Measurements from ENCODE around the gene SERINC4. TPM values are rescaled to one million over a fixed set of nuclear protein-coding genes. Genes with fewer than 3 reads are reported as not detected.

SERINC4 gene
- total and polyA plus RNA-seq, 7 experiments from 2014 or later, result 0.13 to 8.8 (median 0.46) TPM; not detected in 1

DNA sequence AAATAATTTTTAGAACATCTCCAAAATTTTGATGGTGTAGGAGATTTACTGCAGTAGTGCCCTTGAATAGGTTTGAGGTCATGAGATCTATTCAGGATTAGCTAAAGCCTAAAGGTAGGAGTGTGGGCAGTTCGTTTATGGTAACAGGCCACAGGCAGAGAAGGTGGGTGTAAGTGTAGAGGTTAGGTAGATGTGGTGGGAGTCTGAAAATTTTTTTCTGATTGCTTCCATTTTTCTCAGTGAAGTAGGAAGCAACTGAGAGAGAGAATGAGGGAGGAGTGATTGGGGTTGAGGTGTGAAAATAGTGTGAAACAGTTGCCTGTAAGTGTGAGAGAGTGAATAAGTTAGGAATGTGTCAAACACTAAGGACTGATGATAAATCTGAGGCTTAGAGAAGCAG lies 21.0 kb downstream of the SERINC4 start:
- ATAC-seq, result no peak
- Mint-ChIP-seq H3K27ac (peak overlapping the region in 6 of 9 donors; percentile 14 to 92 (median 55)), H3K4me3 (peak overlapping the region in 1 of 10 donors; percentile 18), H3K9me3 (no peaks in the 10 kb centered on the region), H3K27me3 (peaks cover 0 to 13% (median 0%) of the 10 kb centered on the region in 5 donors), H3K4me1 (peaks cover 5 to 23% (median 11%) of the 10 kb centered on the region in 7 donors), H3K36me3 (peaks cover 0 to 1% (median 0%) of the 10 kb centered on the region in 5 donors)
- CTCF ChIA-PET, result interaction anchor here (1.6 kb wide), 1 partner anchor 11 kb away, joined by 3 read pairs; no protein-coding TSS in a partner anchor
- no peaks in the 10 kb centered on the region for H3K9me3 ChIP-seq (ENCODE audit: control insufficient read depth in 2 of 3, low read length in 3 of 3)
- H3K36me3 ChIP-seq (ENCODE audit: control insufficient read depth in 2 of 3, insufficient read depth in 3 of 3, low read length in 3 of 3), result no peaks in the 10 kb centered on the region
- peaks cover 0 to 9% of the 10 kb centered on the region in 2 donors for H3K4me1 ChIP-seq (ENCODE audit: control insufficient read depth in 2 of 2, insufficient read depth in 2 of 2, low read length in 2 of 2)
- H3K27ac ChIP-seq (ENCODE audit: low read depth, low read length), result no peak overlapping the region
- no peak for DNase-seq
- H3K4me3 ChIP-seq (ENCODE audit: low read length), result no peak overlapping the region
- POLR2A ChIA-PET, result interaction anchor here (0.6 to 4.9 kb wide), 2 partner anchors 13 to 17 kb away, joined by 4 to 28 read pairs; partner anchors contain the start of gene SERF2
- no peaks in the 10 kb centered on the region for H3K27me3 ChIP-seq (ENCODE audit: control insufficient read depth in 2 of 2, insufficient read depth in 2 of 2, low read length in 2 of 2)
- intact Hi-C loops (cut with micrococcal nuclease), result no loop called here

DNA sequence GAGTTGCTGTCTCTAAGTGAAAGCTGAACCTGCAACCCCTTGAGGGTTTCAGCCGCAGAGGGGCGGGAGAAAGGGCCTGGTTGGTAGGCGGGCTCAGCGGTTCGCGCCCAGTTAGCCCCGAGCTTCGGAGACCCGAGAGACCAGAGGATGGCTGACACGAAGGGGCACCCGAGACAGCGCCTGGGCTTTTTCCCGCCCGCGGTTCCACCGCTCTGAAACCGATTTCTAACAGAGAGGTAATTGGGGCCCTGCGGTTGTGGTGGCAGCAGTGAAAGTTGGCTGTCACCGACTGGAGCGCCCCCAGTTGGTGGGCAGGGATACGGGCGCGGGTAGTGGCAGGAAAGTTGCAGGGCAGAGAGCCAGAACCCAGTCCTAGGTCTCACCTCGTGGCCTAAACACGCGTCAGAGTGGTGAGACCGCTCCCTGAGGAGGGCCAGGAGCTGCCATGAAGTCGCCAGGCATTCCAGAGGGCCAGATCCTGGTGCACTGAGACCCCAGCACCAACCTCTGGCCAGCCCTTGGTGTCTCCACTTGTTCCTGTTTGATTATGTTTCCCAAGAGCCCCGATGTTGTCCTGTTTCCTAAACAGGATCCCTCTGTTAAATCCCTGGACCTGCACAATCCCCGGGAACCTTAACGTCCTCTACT lies 22.6 kb downstream of the SERINC4 start:
- peak overlapping the region; percentile 100 for H3K4me3 ChIP-seq (ENCODE audit: low read length)
- H3K4me1 ChIP-seq (ENCODE audit: control insufficient read depth in 2 of 2, insufficient read depth in 2 of 2, low read length in 2 of 2), result peaks cover 0 to 9% of the 10 kb centered on the region in 2 donors
- H3K4me3 Mint-ChIP-seq, result peak overlapping the region; percentile 89 to 97 (median 94)
- H3K27ac Mint-ChIP-seq, result peak overlapping the region; percentile 87 to 97 (median 95)
- H3K27me3 ChIP-seq (ENCODE audit: control insufficient read depth in 2 of 2, insufficient read depth in 2 of 2, low read length in 2 of 2), result no peaks in the 10 kb centered on the region
- H3K9me3 Mint-ChIP-seq, result no peaks in the 10 kb centered on the region
- peaks cover 0 to 5% (median 2%) of the 10 kb centered on the region in 5 donors for H3K36me3 Mint-ChIP-seq
- ChIA-PET CTCF (interaction anchor here (0.6 to 1.7 kb wide), 6 partner anchors 14 to 51 kb away, joined by 3 to 6 read pairs (median 4); partner anchors contain the start of genes HYPK, SERF2 and SERINC4), POLR2A (interaction anchor here (0.8 to 4.9 kb wide), 13 partner anchors 9 to 50 kb away, joined by 3 to 28 read pairs (median 7); partner anchors contain the start of genes HYPK, MFAP1, PDIA3 and SERF2)
- no peaks in the 10 kb centered on the region for H3K9me3 ChIP-seq (ENCODE audit: control insufficient read depth in 2 of 3, low read length in 3 of 3)
- ATAC-seq, result peak; percentile 83
- peaks cover 0 to 13% (median 0%) of the 10 kb centered on the region in 5 donors for H3K27me3 Mint-ChIP-seq
- peak overlapping the region; percentile 77 for H3K27ac ChIP-seq (ENCODE audit: low read depth, low read length)
- H3K36me3 ChIP-seq (ENCODE audit: control insufficient read depth in 2 of 3, insufficient read depth in 3 of 3, low read length in 3 of 3), result peaks cover 0 to 8% (median 0%) of the 10 kb centered on the region in 3 experiments
- peaks cover 5 to 23% (median 11%) of the 10 kb centered on the region in 7 donors for H3K4me1 Mint-ChIP-seq
- peak; percentile 69 to 87 (median 86) for DNase-seq
- intact Hi-C loops (cut with micrococcal nuclease), result loop anchor here (1.0 to 2.0 kb wide), 7 partner anchors 8 to 47 kb away; partner anchors contain the start of genes HYPK (in 2 of the 2), MFAP1 (in 2 of the 2), SERF2 (in 2 of the 2) and SERINC4 (in 2 of the 2)

DNA sequence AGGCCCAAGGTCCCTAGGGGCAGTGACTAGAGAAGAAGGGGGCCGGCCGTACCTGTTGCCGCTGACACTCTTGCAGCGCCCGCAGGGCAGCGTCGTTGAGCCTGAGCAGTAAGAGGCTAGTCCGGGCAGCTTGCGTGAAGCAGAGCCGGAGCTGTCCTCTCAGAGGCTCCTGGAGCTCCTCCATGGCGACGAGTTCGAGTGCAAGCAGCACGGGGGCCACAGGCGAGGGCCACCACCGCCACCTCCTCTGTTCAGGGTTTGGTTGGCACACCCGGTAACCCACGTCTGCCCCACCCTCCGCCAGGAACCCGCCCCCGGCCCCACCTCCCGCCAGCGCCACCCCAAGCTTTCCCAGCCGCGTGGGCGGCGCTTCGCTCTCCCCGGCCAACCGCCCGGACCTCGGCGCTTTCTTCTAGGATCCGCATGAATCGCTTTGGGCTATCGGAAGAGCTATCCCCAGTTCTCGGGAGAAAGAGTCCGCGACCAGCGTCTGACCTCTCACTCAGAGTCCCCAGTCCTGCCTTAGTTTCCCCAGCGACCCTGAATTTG lies 23.2 kb downstream of the SERINC4 start, which contains the start of gene ELL3:
Gene ELL3 (minus strand): TSS at position 249 of the 549 bp plus-strand sequence. CDS start 65 bp downstream, at position 184.
- ATAC-seq, result peak; percentile 87
- peaks cover 0 to 11% (median 6%) of the 10 kb centered on the region in 5 donors for H3K36me3 Mint-ChIP-seq
- Histone ChIP-seq H3K4me3 (ENCODE audit: low read length) (peak within 1 kb of the TSS; percentile 100), H3K27me3 (ENCODE audit: control insufficient read depth in 2 of 2, insufficient read depth in 2 of 2, low read length in 2 of 2) (no peaks in the 10 kb centered on the region), H3K9me3 (ENCODE audit: control insufficient read depth in 2 of 3, low read length in 3 of 3) (no peaks in the 10 kb centered on the region), H3K36me3 (ENCODE audit: control insufficient read depth in 2 of 3, insufficient read depth in 3 of 3, low read length in 3 of 3) (peaks cover 0 to 13% (median 1%) of the 10 kb centered on the region in 3 experiments), H3K27ac (ENCODE audit: low read depth, low read length) (peak within 1 kb of the TSS; percentile 77), H3K4me1 (ENCODE audit: control insufficient read depth in 2 of 2, insufficient read depth in 2 of 2, low read length in 2 of 2) (peaks cover 0 to 9% of the 10 kb centered on the region in 2 donors)
- POLR2A ChIA-PET, result interaction anchor here (0.8 to 4.9 kb wide), 13 partner anchors 10 to 51 kb away, joined by 3 to 28 read pairs (median 7); partner anchors contain the start of genes HYPK, MFAP1, PDIA3 and SERF2
- peak within 1 kb of the TSS; percentile 87 to 97 (median 95) for H3K27ac Mint-ChIP-seq
- CTCF ChIA-PET, result interaction anchor here (0.7 to 1.7 kb wide), 5 partner anchors 15 to 51 kb away, joined by 3 to 6 read pairs (median 5); partner anchors contain the start of genes HYPK, SERF2 and SERINC4
- H3K4me1 Mint-ChIP-seq, result peaks cover 5 to 23% (median 11%) of the 10 kb centered on the region in 7 donors
- peak in 8 of 9 donors; percentile 55 to 76 (median 74) for DNase-seq
- intact Hi-C loops (cut with micrococcal nuclease), result loop anchor here (1.0 to 2.0 kb wide), 7 partner anchors 7 to 48 kb away; partner anchors contain the start of genes HYPK (in 2 of the 2), MFAP1 (in 2 of the 2), SERF2 (in 2 of the 2) and SERINC4 (in 2 of the 2)
- H3K4me3 Mint-ChIP-seq, result peak within 1 kb of the TSS; percentile 89 to 97 (median 94)
- no peaks in the 10 kb centered on the region for H3K9me3 Mint-ChIP-seq
- H3K27me3 Mint-ChIP-seq, result peaks cover 0 to 13% (median 0%) of the 10 kb centered on the region in 5 donors

DNA sequence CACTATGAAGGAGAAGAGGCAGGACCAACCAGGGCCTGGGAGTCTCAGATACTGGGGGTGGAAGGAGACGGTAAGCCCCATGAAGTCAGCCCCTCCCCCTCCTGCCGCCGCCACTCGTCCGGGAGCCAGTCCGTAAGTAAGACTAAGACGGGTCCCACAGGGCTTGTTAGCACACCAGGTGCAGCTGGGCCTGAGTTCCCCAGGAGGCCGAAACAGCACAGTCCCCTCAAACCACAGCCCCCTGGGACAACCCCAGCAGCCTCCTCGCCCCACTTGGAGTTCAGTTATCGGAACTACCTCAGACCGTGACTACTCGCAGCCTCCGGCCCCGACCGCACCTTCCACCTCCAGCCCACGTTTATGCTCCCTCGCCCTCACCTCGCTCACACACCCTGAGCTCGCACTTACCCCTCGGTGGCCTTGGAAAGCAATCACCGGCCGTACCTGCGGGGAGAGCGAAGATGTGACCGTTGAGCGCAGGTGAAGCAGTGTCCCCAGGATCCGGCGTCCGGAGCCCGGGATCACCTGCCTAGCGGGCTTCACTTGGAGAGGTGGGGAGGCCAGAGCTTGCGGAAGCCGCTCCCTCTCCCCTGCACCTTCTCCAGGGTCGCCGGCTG lies 23.8 kb downstream of the SERINC4 start:
- Histone ChIP-seq H3K36me3 (ENCODE audit: control insufficient read depth in 2 of 3, insufficient read depth in 3 of 3, low read length in 3 of 3) (peaks cover under 1 to 19% (median 7%) of the 10 kb centered on the region in 3 experiments), H3K4me3 (ENCODE audit: low read length) (peak overlapping the region; percentile 100), H3K27ac (ENCODE audit: low read depth, low read length) (peak overlapping the region; percentile 77), H3K27me3 (ENCODE audit: control insufficient read depth in 2 of 2, insufficient read depth in 2 of 2, low read length in 2 of 2) (no peaks in the 10 kb centered on the region), H3K4me1 (ENCODE audit: control insufficient read depth in 2 of 2, insufficient read depth in 2 of 2, low read length in 2 of 2) (peaks cover 0 to 9% of the 10 kb centered on the region in 2 donors), H3K9me3 (ENCODE audit: control insufficient read depth in 2 of 3, low read length in 3 of 3) (no peaks in the 10 kb centered on the region)
- CTCF ChIA-PET, result interaction anchor here (0.7 to 1.7 kb wide), 4 partner anchors 15 to 24 kb away, joined by 3 to 6 read pairs (median 5); partner anchors contain the start of genes HYPK, SERF2 and SERINC4
- peak overlapping the region in 8 of 9 donors; percentile 28 to 96 (median 90) for H3K27ac Mint-ChIP-seq
- ATAC-seq (no peak), DNase-seq (peak in 1 of 9 donors; percentile 20)
- no peaks in the 10 kb centered on the region for H3K9me3 Mint-ChIP-seq
- H3K36me3 Mint-ChIP-seq, result peaks cover 0 to 13% (median 6%) of the 10 kb centered on the region in 5 donors
- peaks cover 0 to 13% (median 0%) of the 10 kb centered on the region in 5 donors for H3K27me3 Mint-ChIP-seq
- intact Hi-C loops (cut with micrococcal nuclease), result loop anchor here in 1 of 2 donors (2.0 kb wide), 2 partner anchors 25 to 27 kb away; partner anchors contain the start of genes HYPK and SERINC4
- H3K4me3 Mint-ChIP-seq, result peak overlapping the region; percentile 89 to 97 (median 94)
- POLR2A ChIA-PET, result interaction anchor here (0.5 to 4.9 kb wide), 13 partner anchors 10 to 762 kb away, joined by 3 to 28 read pairs (median 7); partner anchors contain the start of genes HYPK, MFAP1, PDIA3 and SERF2
- H3K4me1 Mint-ChIP-seq, result peaks cover 5 to 23% (median 11%) of the 10 kb centered on the region in 7 donors

DNA sequence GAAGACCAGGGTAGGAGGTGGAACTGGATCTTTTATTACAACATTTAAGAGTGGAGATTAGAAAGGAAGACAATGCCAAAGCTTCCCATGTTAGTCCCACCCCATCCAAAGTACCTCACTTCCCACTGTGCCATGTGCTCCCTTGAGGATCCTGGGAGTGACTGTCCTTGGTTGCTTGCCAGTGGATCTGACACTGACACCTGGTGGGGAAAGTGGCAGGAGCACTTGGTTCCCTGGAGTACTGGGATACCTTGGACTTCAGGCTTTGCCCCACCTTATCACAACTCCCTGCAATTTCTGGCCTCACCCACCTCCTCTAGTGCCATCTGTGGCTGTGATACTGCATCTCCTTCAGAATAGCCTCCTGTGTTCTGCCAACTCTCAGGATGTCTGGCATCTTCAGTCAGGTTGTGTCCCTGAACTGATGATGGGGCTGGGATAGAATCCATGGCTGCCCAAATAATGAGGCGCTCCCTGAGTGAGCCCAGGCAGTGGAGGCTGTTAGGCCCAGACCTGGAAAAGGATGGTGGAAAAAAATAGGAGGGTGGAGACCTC lies 24.5 kb downstream of the SERINC4 start:
- Mint-ChIP-seq H3K27ac (peak overlapping the region in 8 of 9 donors; percentile 68 to 96 (median 82)), H3K4me1 (peaks cover 5 to 23% (median 11%) of the 10 kb centered on the region in 7 donors), H3K27me3 (peaks cover 0 to 7% (median 0%) of the 10 kb centered on the region in 5 donors), H3K36me3 (peaks cover 0 to 20% (median 9%) of the 10 kb centered on the region in 5 donors), H3K9me3 (no peaks in the 10 kb centered on the region), H3K4me3 (peak overlapping the region in 9 of 10 donors; percentile 51 to 97 (median 94))
- ChIA-PET POLR2A (interaction anchor here (0.6 to 4.9 kb wide), 4 partner anchors 14 to 404 kb away, joined by 3 to 28 read pairs (median 4); partner anchors contain the start of gene SERF2), CTCF (interaction anchor here (0.6 kb wide), 1 partner anchor 34 kb away, joined by 3 read pairs; no protein-coding TSS in a partner anchor)
- peaks cover 0 to 9% of the 10 kb centered on the region in 2 donors for H3K4me1 ChIP-seq (ENCODE audit: control insufficient read depth in 2 of 2, insufficient read depth in 2 of 2, low read length in 2 of 2)
- H3K36me3 ChIP-seq (ENCODE audit: control insufficient read depth in 2 of 3, insufficient read depth in 3 of 3, low read length in 3 of 3), result peaks cover 4 to 26% (median 13%) of the 10 kb centered on the region in 3 experiments
- H3K27ac ChIP-seq (ENCODE audit: low read depth, low read length), result peak overlapping the region; percentile 77
- no peak for ATAC-seq
- no peak overlapping the region for H3K4me3 ChIP-seq (ENCODE audit: low read length)
- DNase-seq, result no peak
- no peaks in the 10 kb centered on the region for H3K9me3 ChIP-seq (ENCODE audit: control insufficient read depth in 2 of 3, low read length in 3 of 3)
- H3K27me3 ChIP-seq (ENCODE audit: control insufficient read depth in 2 of 2, insufficient read depth in 2 of 2, low read length in 2 of 2), result no peaks in the 10 kb centered on the region
- intact Hi-C loops (cut with micrococcal nuclease), result no loop called here
